KMS-11 (cell line): ENCODE data around the gene PRPF6.
A peak's percentile ranks its signal among the peaks of the same experiment; 100 is the strongest.

Source experiments
- H2AFZ ChIP-seq: fragments of 200-600 bp; sonication (generic); 2 replicates; pipeline ENCODE4 v1.6.1; 2016; ENCODE audit warnings: antibody characterized with exemption, mixed run types, low read depth
- H3K27ac ChIP-seq: fragments of 200-600 bp; sonication (generic); 2 replicates; pipeline ENCODE4 v1.6.1; 2016; ENCODE audit warnings: mild to moderate bottlenecking, mixed run types
- H3K27me3 ChIP-seq: fragments of 200-600 bp; sonication (generic); 2 replicates; pipeline ENCODE4 v1.6.1; 2017; ENCODE audit warnings: mild to moderate bottlenecking, low read depth, mixed run types, moderate library complexity; ENCODE audit not compliant: insufficient read depth
- H3K36me3 ChIP-seq: fragments of 200-600 bp; sonication (generic); 2 replicates; pipeline ENCODE4 v1.6.1; 2017; ENCODE audit warnings: mild to moderate bottlenecking, mixed run types; ENCODE audit not compliant: insufficient read depth
- H3K4me1 ChIP-seq: fragments of 200-600 bp; sonication (generic); 2 replicates; pipeline ENCODE4 v1.6.1; 2016; ENCODE audit warnings: mild to moderate bottlenecking, low read depth, mixed run types; ENCODE audit not compliant: poor library complexity, severe bottlenecking
- H3K4me2 ChIP-seq: fragments of 200-600 bp; sonication (generic); 2 replicates; pipeline ENCODE4 v1.7.0; 2016; ENCODE audit warnings: mild to moderate bottlenecking, mixed run types
- H3K4me3 ChIP-seq: fragments of 200-600 bp; sonication (generic); IDR thresholded peaks from 2 replicates; pipeline ENCODE4 v1.6.1; 2017; ENCODE audit warnings: low read depth, low read length, mixed read lengths; ENCODE audit not compliant: insufficient read depth
- H3K79me2 ChIP-seq: fragments of 200-600 bp; sonication (generic); 2 replicates; pipeline ENCODE4 v1.6.1; 2016; ENCODE audit warnings: low read depth, mixed run types; ENCODE audit not compliant: insufficient read depth
- H3K9ac ChIP-seq: fragments of 200-600 bp; sonication (generic); 2 replicates; pipeline ENCODE4 v1.6.1; 2016; ENCODE audit warnings: mild to moderate bottlenecking, mixed run types
- H4K20me1 ChIP-seq: fragments of 200-600 bp; sonication (generic); 2 replicates; pipeline ENCODE4 v1.6.1; 2016; ENCODE audit warnings: mild to moderate bottlenecking, mixed run types; ENCODE audit not compliant: insufficient read depth
- CTCF ChIP-seq: fragments of 200-600 bp; sonication (generic); conservative IDR thresholded peaks from 2 replicates; pipeline ENCODE4 v1.6.1; 2017; ENCODE audit warnings: low read depth, mild to moderate bottlenecking, antibody characterized with exemption, low read length, moderate library complexity, mixed read lengths

Gene PRPF6

GRCh38 chr20:63966944-63967322 is 14.0 kb upstream of the PRPF6 start:
- H3K9ac ChIP-seq: no peak overlapping the region
- no peak overlapping the region for H3K4me2 ChIP-seq
- H3K4me1 ChIP-seq: peaks cover 13% of the 10 kb centered on the region
- no peaks in the 10 kb centered on the region for H3K36me3 ChIP-seq
- no peak overlapping the region for H3K27ac ChIP-seq
- peaks cover 15% of the 10 kb centered on the region for H3K79me2 ChIP-seq
- no peak overlapping the region for H2AFZ ChIP-seq
- H3K4me3 ChIP-seq: no peak overlapping the region
- H3K27me3 ChIP-seq: peaks cover 11% of the 10 kb centered on the region; the same call in 1 of the 2 replicates
- no peaks in the 10 kb centered on the region for H4K20me1 ChIP-seq
- no peak for TF ChIP-seq CTCF

DNA sequence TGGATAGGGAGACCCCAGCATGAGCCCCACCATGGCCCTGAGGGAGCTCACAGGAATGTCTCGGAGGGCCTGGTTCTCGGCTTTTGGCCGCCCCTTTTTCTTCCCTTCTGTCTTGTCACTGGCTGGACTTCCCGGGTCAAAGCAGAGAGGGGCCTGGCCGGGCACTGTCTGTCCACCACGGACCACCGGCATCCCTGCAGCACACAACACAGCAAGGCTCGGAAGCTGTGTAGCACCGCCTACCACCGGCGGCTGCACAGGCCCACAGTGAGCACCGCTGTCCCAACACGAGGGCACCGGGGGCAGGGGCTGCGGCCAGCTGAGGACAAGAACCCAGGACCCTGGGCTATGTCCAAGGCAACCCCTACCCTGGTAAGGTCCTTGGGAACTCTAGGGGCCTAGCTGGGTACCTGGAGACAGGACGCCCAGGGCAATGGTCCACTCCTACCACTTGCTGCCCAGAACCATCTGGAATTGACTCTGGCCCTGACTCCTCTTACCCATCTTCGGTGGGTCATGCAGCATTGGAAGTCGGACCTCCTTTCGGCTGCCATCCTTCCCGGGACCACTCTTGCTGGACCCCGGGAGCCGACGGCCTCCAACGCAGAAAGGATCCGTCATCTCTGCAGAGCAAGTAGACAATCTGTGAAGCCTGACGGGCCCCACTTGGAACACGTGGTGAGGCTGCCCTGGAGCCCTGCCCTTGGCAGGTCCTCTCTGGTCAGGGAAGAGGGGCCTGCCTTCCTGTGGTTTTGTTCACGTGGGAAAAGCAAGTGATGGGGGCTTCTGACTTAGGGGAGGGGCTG is 13.4 kb upstream of the PRPF6 start:
- Histone ChIP-seq H3K4me2 (no peak overlapping the region), H2AFZ (no peak overlapping the region), H3K36me3 (no peaks in the 10 kb centered on the region), H3K4me3 (no peak overlapping the region), H4K20me1 (no peaks in the 10 kb centered on the region), H3K27me3 (peaks cover 11% of the 10 kb centered on the region; the same call in 1 of the 2 replicates), H3K27ac (no peak overlapping the region), H3K9ac (no peak overlapping the region), H3K4me1 (peaks cover 13% of the 10 kb centered on the region), H3K79me2 (peaks cover 15% of the 10 kb centered on the region)
- no peak for TF ChIP-seq CTCF

DNA sequence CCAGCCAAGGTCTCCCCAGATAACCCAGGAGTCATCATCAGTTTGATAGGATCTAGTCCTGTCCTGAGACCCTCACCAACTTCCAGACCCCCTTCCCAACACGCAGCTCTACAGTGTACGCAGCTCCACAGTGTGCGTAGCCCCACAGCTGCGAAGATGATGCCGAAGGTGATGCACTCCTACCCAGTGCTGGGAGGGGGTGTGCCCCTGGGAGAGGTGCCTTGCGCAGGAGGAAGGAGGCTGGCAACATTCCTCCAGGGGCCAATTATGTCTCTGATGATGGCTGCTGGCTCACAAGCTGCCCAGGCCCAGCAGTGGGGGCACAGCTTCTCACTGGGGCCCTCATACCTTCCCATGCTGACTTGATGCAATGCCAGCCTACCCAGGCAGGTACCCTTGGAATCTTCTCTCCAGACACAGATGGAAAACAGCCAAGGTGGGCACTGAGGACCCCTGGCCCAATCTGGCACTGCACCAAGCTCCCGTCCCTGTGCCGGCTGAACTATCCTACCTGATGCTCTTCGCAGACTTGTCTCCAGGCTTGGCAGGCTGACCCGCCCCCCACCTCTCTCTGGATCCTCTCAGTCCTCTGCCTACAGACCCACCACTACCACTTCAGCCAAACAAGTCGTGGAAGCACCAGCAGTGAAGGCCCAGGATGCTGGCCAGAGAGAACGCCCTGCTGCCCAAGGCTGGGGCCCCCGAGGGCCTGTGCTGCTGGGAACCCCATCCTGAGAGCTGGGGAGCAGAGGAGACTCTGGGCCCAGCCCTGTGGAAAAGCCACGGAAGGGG is 12.6 kb upstream of the PRPF6 start:
- H3K27ac ChIP-seq: peak overlapping the region; percentile 32; the same call in 1 of the 2 replicates
- peak overlapping the region; percentile 87; the same call in 1 of the 2 replicates for H3K9ac ChIP-seq
- TF ChIP-seq CTCF: no peak
- H2AFZ ChIP-seq: no peak overlapping the region
- H3K4me2 ChIP-seq: peak overlapping the region; percentile 97
- H4K20me1 ChIP-seq: no peaks in the 10 kb centered on the region
- no peak overlapping the region for H3K4me3 ChIP-seq
- peaks cover 14% of the 10 kb centered on the region for H3K4me1 ChIP-seq
- no peaks in the 10 kb centered on the region for H3K36me3 ChIP-seq
- H3K79me2 ChIP-seq: peaks cover 15% of the 10 kb centered on the region
- H3K27me3 ChIP-seq: peaks cover 11% of the 10 kb centered on the region; the same call in 1 of the 2 replicates

GRCh38 chr20:63968928-63969760 is 11.8 kb upstream of the PRPF6 start:
- peak overlapping the region; percentile 32; the same call in 1 of the 2 replicates for H3K27ac ChIP-seq
- no peaks in the 10 kb centered on the region for H4K20me1 ChIP-seq
- H3K9ac ChIP-seq: peak overlapping the region; percentile 87
- no peak overlapping the region for H3K4me3 ChIP-seq
- TF ChIP-seq CTCF: no peak
- no peak overlapping the region for H2AFZ ChIP-seq
- H3K36me3 ChIP-seq: no peaks in the 10 kb centered on the region
- H3K4me1 ChIP-seq: peaks cover 21% of the 10 kb centered on the region
- H3K27me3 ChIP-seq: peaks cover 11% of the 10 kb centered on the region; the same call in 1 of the 2 replicates
- H3K79me2 ChIP-seq: peaks cover 15% of the 10 kb centered on the region
- peak overlapping the region; percentile 97 for H3K4me2 ChIP-seq
